ENCODE measurements around the gene SDSL. TPM values are rescaled to one million over a fixed set of nuclear protein-coding genes. Genes with fewer than 3 reads are reported as not detected.

The SDSL gene
- polyA plus RNA-seq, 1 donor, result 9.0 TPM

GRCh38 chr12:113395119-113395518 is 27.1 kb upstream of the SDSL start:
- DNase-seq, result no peak

GRCh38 chr12:113396200-113396599 is 26.0 kb upstream of the SDSL start:
- DNase-seq, result no peak

- DNase-seq, result no peak
Observed at GRCh38 chr12:113396828-113397496, 25.2 kb upstream of the SDSL start.

GRCh38 chr12:113397497-113398197 is 24.5 kb upstream of the SDSL start:
- DNase-seq, result no peak

- no peak for DNase-seq
Observed at GRCh38 chr12:113398346-113399290, 23.6 kb upstream of the SDSL start.

GRCh38 chr12:113399490-113399889 is 22.7 kb upstream of the SDSL start:
- no peak for DNase-seq

- no peak for DNase-seq
Observed at GRCh38 chr12:113400362-113400761, 21.8 kb upstream of the SDSL start.

GRCh38 chr12:113401066-113402000 is 20.8 kb upstream of the SDSL start:
- DNase-seq, result no peak

GRCh38 chr12:113402586-113403260 is 19.5 kb upstream of the SDSL start:
- no peak for DNase-seq

GRCh38 chr12:113403435-113404415 is 18.5 kb upstream of the SDSL start, which contains the start of gene SDS:
TSS of gene SDS (minus strand) at chr12:113403887. CDS start at chr12:113399708, 4,179 bp downstream.
- peak; percentile 27 for DNase-seq

GRCh38 chr12:113405694-113406093 is 16.5 kb upstream of the SDSL start:
- DNase-seq, result no peak

- no peak for DNase-seq
Observed at GRCh38 chr12:113407931-113408600, 14.1 kb upstream of the SDSL start.

GRCh38 chr12:113408756-113409298 is 13.4 kb upstream of the SDSL start:
- DNase-seq, result no peak

GRCh38 chr12:113409462-113410124 is 12.6 kb upstream of the SDSL start:
- DNase-seq, result no peak

GRCh38 chr12:113413488-113413939 is 8.7 kb upstream of the SDSL start:
- DNase-seq, result no peak

GRCh38 chr12:113414519-113415038 is 7.6 kb upstream of the SDSL start:
- DNase-seq, result no peak

- DNase-seq, result no peak
Observed at GRCh38 chr12:113416091-113416754, 6.0 kb upstream of the SDSL start.

All from left kidney (tissue), 2 donors.